ENCODE measurements around the gene BTRC.

DNA sequence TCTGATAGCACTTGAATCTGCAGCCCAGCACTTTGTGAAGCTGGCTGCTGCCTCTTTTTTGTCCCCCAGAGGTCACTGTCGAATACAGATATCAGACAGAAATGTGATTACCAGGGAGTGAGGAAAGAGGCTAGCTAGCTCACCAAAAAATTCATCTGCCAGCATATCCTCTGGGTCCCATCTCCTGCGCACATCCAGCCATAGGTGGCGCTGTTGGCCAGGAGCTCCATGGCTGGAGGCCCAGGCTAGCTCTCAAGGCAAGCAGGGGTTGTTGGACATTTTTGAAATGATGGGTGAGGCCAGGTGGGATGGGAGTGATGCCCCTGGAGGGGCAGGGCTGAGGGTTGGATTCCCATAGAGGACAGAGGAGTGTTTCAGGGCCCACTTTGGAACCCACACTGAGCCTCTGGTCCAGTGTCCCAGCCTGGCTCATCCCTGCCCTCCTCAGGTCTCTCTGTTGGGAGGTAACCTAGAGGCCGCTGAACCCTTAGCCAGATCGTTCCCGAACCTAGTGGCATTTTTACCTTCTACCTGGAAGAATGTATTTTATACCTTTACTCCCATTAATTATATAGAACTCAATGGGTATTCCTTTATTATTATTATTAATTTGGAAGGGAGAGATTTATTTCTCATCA is 248.9 kb downstream of the BTRC start:
- TF ChIP-seq, protein P1, sequence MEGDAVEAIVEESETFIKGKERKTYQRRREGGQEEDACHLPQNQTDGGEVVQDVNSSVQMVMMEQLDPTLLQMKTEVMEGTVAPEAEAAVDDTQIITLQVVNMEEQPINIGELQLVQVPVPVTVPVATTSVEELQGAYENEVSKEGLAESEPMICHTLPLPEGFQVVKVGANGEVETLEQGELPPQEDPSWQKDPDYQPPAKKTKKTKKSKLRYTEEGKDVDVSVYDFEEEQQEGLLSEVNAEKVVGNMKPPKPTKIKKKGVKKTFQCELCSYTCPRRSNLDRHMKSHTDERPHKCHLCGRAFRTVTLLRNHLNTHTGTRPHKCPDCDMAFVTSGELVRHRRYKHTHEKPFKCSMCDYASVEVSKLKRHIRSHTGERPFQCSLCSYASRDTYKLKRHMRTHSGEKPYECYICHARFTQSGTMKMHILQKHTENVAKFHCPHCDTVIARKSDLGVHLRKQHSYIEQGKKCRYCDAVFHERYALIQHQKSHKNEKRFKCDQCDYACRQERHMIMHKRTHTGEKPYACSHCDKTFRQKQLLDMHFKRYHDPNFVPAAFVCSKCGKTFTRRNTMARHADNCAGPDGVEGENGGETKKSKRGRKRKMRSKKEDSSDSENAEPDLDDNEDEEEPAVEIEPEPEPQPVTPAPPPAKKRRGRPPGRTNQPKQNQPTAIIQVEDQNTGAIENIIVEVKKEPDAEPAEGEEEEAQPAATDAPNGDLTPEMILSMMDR (IDR thresholded peaks at IDR 0.05; ENCODE audit: insufficient read depth, low read length, poor library complexity, severe bottlenecking): peak; percentile 98
- TF ChIP-seq EZH2phosphoT487 (conservative IDR thresholded peaks at IDR 0.05; ENCODE audit: low read length): no peak
